HepG2 (cell line): Measurements from ENCODE around the gene TACC3. TPM values are rescaled to one million over a fixed set of nuclear protein-coding genes. Genes with fewer than 3 reads are reported as not detected.

Experiments used
- AGO2 ChIP-seq: fragments of 200-400 bp; formaldehyde crosslinking; optimal IDR thresholded peaks from 2 replicates; pipeline ENCODE3; 2017; ENCODE audit warnings: mild to moderate bottlenecking, low read depth, low read length, moderate library complexity
- GFI1 ChIP-seq: sonication (generic); formaldehyde crosslinking; IDR thresholded peaks from 2 replicates; pipeline ENCODE4 v1.5.0; 2020; ENCODE audit warnings: missing genetic modification reagents, mild to moderate bottlenecking, borderline replicate concordance
- MZF1 ChIP-seq: sonication (generic); formaldehyde crosslinking; IDR thresholded peaks from 2 replicates; pipeline ENCODE4 v1.8.1; 2023; ENCODE audit warnings: mild to moderate bottlenecking, missing genetic modification reagents, borderline replicate concordance
- RFXANK ChIP-seq: IDR thresholded peaks from 2 replicates; pipeline ENCODE4 v1.6.1; 2016
- U2AF1 ChIP-seq: fragments of 200-400 bp; formaldehyde crosslinking; optimal IDR thresholded peaks from 2 replicates; pipeline ENCODE3; 2017; ENCODE audit warnings: mild to moderate bottlenecking, low read depth, low read length
- ZFX ChIP-seq: sonication (generic); formaldehyde crosslinking; IDR thresholded peaks from 2 replicates; pipeline ENCODE4 v1.4.0; 2020; ENCODE audit warnings: mild to moderate bottlenecking, low read depth, missing genetic modification reagents, moderate library complexity
- ZNF205 ChIP-seq: IDR thresholded peaks from 2 replicates; pipeline ENCODE4 v1.6.1; 2018; ENCODE audit warnings: missing biosample characterization, missing genetic modification reagents
- ZNF337 ChIP-seq: sonication (generic); formaldehyde crosslinking; IDR thresholded peaks from 2 replicates; pipeline ENCODE4 v1.5.1; 2020; ENCODE audit warnings: missing genetic modification reagents, low read depth, mild to moderate bottlenecking, borderline replicate concordance
- ZNF33A ChIP-seq: sonication (generic); formaldehyde crosslinking; IDR thresholded peaks from 2 replicates; pipeline ENCODE4 v1.5.1; 2020; ENCODE audit warnings: missing genetic modification reagents, mild to moderate bottlenecking, moderate library complexity, borderline replicate concordance
- ZNF34 ChIP-seq: sonication (generic); formaldehyde crosslinking; IDR thresholded peaks from 2 replicates; pipeline ENCODE4 v1.4.0; 2020; ENCODE audit warnings: mild to moderate bottlenecking, missing genetic modification reagents, borderline replicate concordance
- ZNF878 ChIP-seq: sonication (generic); formaldehyde crosslinking; IDR thresholded peaks from 2 replicates; pipeline ENCODE4 v1.8.1; 2023; ENCODE audit warnings: mild to moderate bottlenecking, missing genetic modification reagents, moderate library complexity
- polyA plus RNA-seq, 8 experiments: library from polyadenylated mRNA; depleted of rRNA in 3 of 8; stranded (reverse) in 7 of 8; unstranded in 1 of 8; fragments of >200 nt; fragmentation: Illumina TruSeq in 4 of 8; extraction: Trizol in 4 of 8; gene quantifications; 2 replicates each; pipeline versions ENCODE4 v1.2.1 to v1.2.3, GENCODE V29; 2011 to 2016; ENCODE audit warnings: low read depth in 4 of 8, missing spikeins in 1 of 8, mixed read lengths in 1 of 8; ENCODE audit not compliant: insufficient read depth in 1 of 8
- total RNA-seq, 5 experiments: library from RNA; depleted of rRNA; stranded (reverse); fragments of >200 nt; fragmentation: Illumina TruSeq; extraction: Trizol; gene quantifications; 2 replicates each; pipeline ENCODE4 v1.2.3, GENCODE V29; 2016; ENCODE audit warnings: low read depth in 1 of 5
- TF ChIP-seq, protein P1 (sequence below): sonication (generic); formaldehyde crosslinking; IDR thresholded peaks from 2 replicates; pipeline ENCODE4 v1.8.0; 2022; ENCODE audit warnings: missing genetic modification reagents, mild to moderate bottlenecking, borderline replicate concordance
- TF ChIP-seq, protein P2 (sequence below): sonication (generic); formaldehyde crosslinking; IDR thresholded peaks from 2 replicates; pipeline ENCODE4 v1.8.1; 2023; ENCODE audit warnings: missing genetic modification reagents, inconsistent platforms, borderline replicate concordance
- TF ChIP-seq, protein P3 (sequence below): sonication (generic); formaldehyde crosslinking; IDR thresholded peaks from 2 replicates; pipeline ENCODE4 v1.9.0; 2021; ENCODE audit warnings: missing genetic modification reagents, borderline replicate concordance

TACC3 gene
- total and polyA plus RNA-seq, 2 of the 13 experiments (the other 11 are each of a cell fraction or from before 2014, with no cell fraction given) = 20.3 to 21.2 TPM

DNA sequence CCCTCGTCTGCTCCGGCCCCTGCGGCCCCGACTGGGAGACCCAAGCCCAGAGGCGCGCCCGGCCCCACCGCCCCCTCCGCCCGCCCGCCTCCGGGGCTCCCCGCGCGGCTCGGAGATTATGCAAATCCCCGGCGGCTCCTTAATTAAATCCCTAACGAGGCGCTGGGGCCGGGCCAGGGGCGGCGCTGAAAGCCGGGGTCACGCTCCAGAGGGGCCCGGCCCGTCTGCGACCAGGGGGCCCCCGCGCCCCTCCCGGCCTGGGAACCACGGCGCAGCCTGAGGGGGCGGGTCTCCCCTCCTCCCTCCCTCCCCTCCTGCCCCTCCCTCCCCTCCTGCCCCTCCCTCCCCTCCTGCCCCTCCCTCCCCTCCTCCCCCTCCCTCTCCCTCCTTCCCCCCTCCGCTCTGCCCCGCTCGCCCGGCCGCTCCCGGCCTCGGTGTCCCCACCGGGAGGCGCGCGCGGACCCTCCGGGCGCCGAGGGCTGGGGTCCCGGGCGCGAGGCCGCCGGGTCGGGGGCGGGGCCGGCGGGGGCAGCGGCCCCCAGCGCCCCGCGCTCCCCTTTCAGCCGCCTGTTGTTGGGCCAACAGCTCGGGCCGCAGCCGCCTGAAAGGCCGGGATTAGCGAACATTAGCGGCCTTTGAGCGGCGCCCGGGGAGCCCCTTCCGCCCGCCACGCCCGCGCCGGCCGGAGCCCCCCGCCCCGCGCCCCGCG lies 45.9 kb downstream of the TACC3 start (continued):
- no peak for TF ChIP-seq ZNF33A (CRISPR knock-in tag)
- no peak for TF ChIP-seq ZNF337 (CRISPR knock-in tag)
- TF ChIP-seq ZNF205 (CRISPR knock-in tag) = no peak
- TF ChIP-seq, protein P1, sequence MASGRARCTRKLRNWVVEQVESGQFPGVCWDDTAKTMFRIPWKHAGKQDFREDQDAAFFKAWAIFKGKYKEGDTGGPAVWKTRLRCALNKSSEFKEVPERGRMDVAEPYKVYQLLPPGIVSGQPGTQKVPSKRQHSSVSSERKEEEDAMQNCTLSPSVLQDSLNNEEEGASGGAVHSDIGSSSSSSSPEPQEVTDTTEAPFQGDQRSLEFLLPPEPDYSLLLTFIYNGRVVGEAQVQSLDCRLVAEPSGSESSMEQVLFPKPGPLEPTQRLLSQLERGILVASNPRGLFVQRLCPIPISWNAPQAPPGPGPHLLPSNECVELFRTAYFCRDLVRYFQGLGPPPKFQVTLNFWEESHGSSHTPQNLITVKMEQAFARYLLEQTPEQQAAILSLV (CRISPR knock-in tag) = no peak
- TF ChIP-seq ZNF878 (CRISPR knock-in tag) = no peak
- no peak for TF ChIP-seq U2AF1
- no peak for TF ChIP-seq ZNF34
- TF ChIP-seq GFI1 (CRISPR knock-in tag) = 0 out of 2 replicates have a peak, but pooled peaks have one; percentile 0
- TF ChIP-seq RFXANK = no peak
- no peak for TF ChIP-seq AGO2
- TF ChIP-seq MZF1 (CRISPR knock-in tag) = no peak
- TF ChIP-seq, protein P2, sequence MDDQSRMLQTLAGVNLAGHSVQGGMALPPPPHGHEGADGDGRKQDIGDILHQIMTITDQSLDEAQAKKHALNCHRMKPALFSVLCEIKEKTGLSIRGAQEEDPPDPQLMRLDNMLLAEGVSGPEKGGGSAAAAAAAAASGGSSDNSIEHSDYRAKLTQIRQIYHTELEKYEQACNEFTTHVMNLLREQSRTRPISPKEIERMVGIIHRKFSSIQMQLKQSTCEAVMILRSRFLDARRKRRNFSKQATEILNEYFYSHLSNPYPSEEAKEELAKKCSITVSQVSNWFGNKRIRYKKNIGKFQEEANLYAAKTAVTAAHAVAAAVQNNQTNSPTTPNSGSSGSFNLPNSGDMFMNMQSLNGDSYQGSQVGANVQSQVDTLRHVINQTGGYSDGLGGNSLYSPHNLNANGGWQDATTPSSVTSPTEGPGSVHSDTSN (CRISPR knock-in tag) = no peak
- no peak for TF ChIP-seq ZFX (CRISPR knock-in tag)
- TF ChIP-seq, protein P3, sequence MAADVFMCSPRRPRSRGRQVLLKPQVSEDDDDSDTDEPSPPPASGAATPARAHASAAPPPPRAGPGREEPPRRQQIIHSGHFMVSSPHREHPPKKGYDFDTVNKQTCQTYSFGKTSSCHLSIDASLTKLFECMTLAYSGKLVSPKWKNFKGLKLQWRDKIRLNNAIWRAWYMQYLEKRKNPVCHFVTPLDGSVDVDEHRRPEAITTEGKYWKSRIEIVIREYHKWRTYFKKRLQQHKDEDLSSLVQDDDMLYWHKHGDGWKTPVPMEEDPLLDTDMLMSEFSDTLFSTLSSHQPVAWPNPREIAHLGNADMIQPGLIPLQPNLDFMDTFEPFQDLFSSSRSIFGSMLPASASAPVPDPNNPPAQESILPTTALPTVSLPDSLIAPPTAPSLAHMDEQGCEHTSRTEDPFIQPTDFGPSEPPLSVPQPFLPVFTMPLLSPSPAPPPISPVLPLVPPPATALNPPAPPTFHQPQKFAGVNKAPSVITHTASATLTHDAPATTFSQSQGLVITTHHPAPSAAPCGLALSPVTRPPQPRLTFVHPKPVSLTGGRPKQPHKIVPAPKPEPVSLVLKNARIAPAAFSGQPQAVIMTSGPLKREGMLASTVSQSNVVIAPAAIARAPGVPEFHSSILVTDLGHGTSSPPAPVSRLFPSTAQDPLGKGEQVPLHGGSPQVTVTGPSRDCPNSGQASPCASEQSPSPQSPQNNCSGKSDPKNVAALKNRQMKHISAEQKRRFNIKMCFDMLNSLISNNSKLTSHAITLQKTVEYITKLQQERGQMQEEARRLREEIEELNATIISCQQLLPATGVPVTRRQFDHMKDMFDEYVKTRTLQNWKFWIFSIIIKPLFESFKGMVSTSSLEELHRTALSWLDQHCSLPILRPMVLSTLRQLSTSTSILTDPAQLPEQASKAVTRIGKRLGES (CRISPR knock-in tag) = no peak
- TF ChIP-seq, all 625 proteins: peak for 24
